Measurements from ENCODE around the gene TMEM134. TPM values are rescaled to one million over a fixed set of nuclear protein-coding genes. Genes with fewer than 3 reads are reported as not detected.
"Not testable (repeated sequence)": the region's sequence is repeated elsewhere in the genome, so short reads cannot be mapped to it uniquely, and the experiment has no call there.

TMEM134 gene, protein sequence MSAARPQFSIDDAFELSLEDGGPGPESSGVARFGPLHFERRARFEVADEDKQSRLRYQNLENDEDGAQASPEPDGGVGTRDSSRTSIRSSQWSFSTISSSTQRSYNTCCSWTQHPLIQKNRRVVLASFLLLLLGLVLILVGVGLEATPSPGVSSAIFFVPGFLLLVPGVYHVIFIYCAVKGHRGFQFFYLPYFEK
- total RNA-seq: 16.1 TPM
- 10 to 100 TPM; 42.6 to 71.5 (median 47.2) TPM for polyA plus RNA-seq (ENCODE audit: insufficient read depth in 1 of 8, insufficient read length in 8 of 8, low replicate concordance in 1 of 8)
- long read RNA-seq, donor 1, partial matches to known transcripts: 0 of 11 reads
- long read RNA-seq, donor 1, other reads (novel, unspliced or antisense): 0 of 11 reads
- long read RNA-seq, donor 2, partial matches to known transcripts: 0 of 2 reads
- long read RNA-seq, donor 2, other reads (novel, unspliced or antisense): 0 of 2 reads
- long read RNA-seq, donor 3, transcript TMEM134-201 (7 exons, 3,534 nt): major isoform, 20 of 31 reads
- long read RNA-seq, donor 3, partial matches to known transcripts: 0 of 31 reads
- long read RNA-seq, donor 3, other reads (novel, unspliced or antisense): 7 of 31 reads
- long read RNA-seq, donor 4, transcript TMEM134-201 (7 exons, 3,534 nt): major isoform, 13 of 18 reads
- long read RNA-seq, donor 4, partial matches to known transcripts: 0 of 18 reads
- long read RNA-seq, donor 4, other reads (novel, unspliced or antisense): 0 of 18 reads
- long read RNA-seq, donor 5, transcript TMEM134-205 (3 exons, 565 nt): minor isoform, 10 of 56 reads
- long read RNA-seq, donor 5, transcript TMEM134-201 (7 exons, 3,534 nt): major isoform, 32 of 56 reads
- long read RNA-seq, donor 5, partial matches to known transcripts: 0 of 56 reads
- long read RNA-seq, donor 5, other reads (novel, unspliced or antisense): 8 of 56 reads
- long read RNA-seq, donor 6, transcript TMEM134-205 (3 exons, 565 nt): minor isoform, 5 of 65 reads
- long read RNA-seq, donor 6, transcript TMEM134-201 (7 exons, 3,534 nt): major isoform, 39 of 65 reads
- long read RNA-seq, donor 6, partial matches to known transcripts: 0 of 65 reads
- long read RNA-seq, donor 6, other reads (novel, unspliced or antisense): 17 of 65 reads
- long read RNA-seq, donor 7, transcript TMEM134-201 (7 exons, 3,534 nt): major isoform, 11 of 23 reads
- long read RNA-seq, donor 7, partial matches to known transcripts: 0 of 23 reads
- long read RNA-seq, donor 7, other reads (novel, unspliced or antisense): 6 of 23 reads
- long read RNA-seq, donor 8, transcript TMEM134-201 (7 exons, 3,534 nt): major isoform, 11 of 15 reads
- long read RNA-seq, donor 8, partial matches to known transcripts: 0 of 15 reads
- long read RNA-seq, donor 8, other reads (novel, unspliced or antisense): 0 of 15 reads
- long read RNA-seq, donor 9, transcript TMEM134-201 (7 exons, 3,534 nt): major isoform, 7 of 12 reads
- long read RNA-seq, donor 9, partial matches to known transcripts: 0 of 12 reads
- long read RNA-seq, donor 9, other reads (novel, unspliced or antisense): 0 of 12 reads
- long read RNA-seq, donor 10, transcript TMEM134-202 (6 exons, 823 nt): minor isoform, 5 of 130 reads
- long read RNA-seq, donor 10, transcript TMEM134-201 (7 exons, 3,534 nt): major isoform, 22 of 130 reads
- long read RNA-seq, donor 10, partial matches to known transcripts: 48 of 130 reads
- long read RNA-seq, donor 10, other reads (novel, unspliced or antisense): 48 of 130 reads
- long read RNA-seq, donor 11, transcript TMEM134-201 (7 exons, 3,534 nt): major isoform, 13 of 18 reads
- long read RNA-seq, donor 11, partial matches to known transcripts: 0 of 18 reads
- long read RNA-seq, donor 11, other reads (novel, unspliced or antisense): 0 of 18 reads

- Histone ChIP-seq H3K36me3 (ENCODE audit: control insufficient read depth, insufficient read depth, low read length) (peaks cover 9% of the 10 kb centered on the region), H3K4me1 (ENCODE audit: control insufficient read depth, insufficient read depth, low read length) (peaks cover 31% of the 10 kb centered on the region), H3K27ac (ENCODE audit: low read length) (peak within 1 kb of the TSS; percentile 92), H3K4me3 (ENCODE audit: low read length) (peak within 1 kb of the TSS; percentile 81), H3K9me3 (replicated peaks; ENCODE audit: control insufficient read depth, low read depth, low read length) (no peaks in the 10 kb centered on the region), H3K27me3 (ENCODE audit: control insufficient read depth, insufficient read depth, low read length) (peaks cover 2% of the 10 kb centered on the region)
- peak; percentile 97 for DNase-seq
- under 1% methylated on average over 72 of the region's 76 CpGs for WGBS (ENCODE audit: insufficient coverage)
Observed at GRCh38 chr11:67468759-67469507, at the start of gene TMEM134. TSS of gene TMEM134 (minus strand) at chr11:67469251. CDS start at chr11:67469192, 59 bp downstream.

GRCh38 chr11:67517784-67518552 is 48.9 kb upstream of the TMEM134 start:
- Histone ChIP-seq H3K27ac (ENCODE audit: low read length) (no peak overlapping the region), H3K36me3 (ENCODE audit: control insufficient read depth, insufficient read depth, low read length) (no peaks in the 10 kb centered on the region), H3K27me3 (ENCODE audit: control insufficient read depth, insufficient read depth, low read length) (peaks cover 14% of the 10 kb centered on the region), H3K9me3 (replicated peaks; ENCODE audit: control insufficient read depth, low read depth, low read length) (no peaks in the 10 kb centered on the region), H3K4me3 (ENCODE audit: low read length) (no peak overlapping the region), H3K4me1 (ENCODE audit: control insufficient read depth, insufficient read depth, low read length) (no peaks in the 10 kb centered on the region)
- 67% methylated on average over 4 of the region's 10 CpGs for WGBS (ENCODE audit: insufficient coverage)
- no peak for DNase-seq

DNA sequence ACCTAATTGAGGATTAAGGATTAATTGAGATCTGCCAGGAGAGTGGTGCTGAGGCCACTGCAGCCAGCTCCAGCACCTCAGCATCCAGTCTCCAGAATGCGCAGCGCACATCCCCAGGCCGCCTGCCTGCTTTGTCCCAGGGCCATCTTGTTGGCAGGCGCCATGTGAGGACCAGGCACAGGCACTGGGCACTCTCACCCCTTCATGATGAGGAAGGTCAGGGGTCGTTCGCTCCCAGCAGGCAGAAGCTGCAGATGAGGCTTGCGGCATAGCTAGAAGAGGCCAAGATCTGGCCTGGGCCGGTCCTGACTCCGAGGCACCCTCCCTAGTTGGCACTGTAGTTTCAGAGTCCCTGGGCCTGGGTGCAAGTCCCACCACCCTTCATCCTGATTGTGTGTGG is 47.8 kb upstream of the TMEM134 start:
- H3K27me3 ChIP-seq (ENCODE audit: control insufficient read depth, insufficient read depth, low read length): peaks cover 15% of the 10 kb centered on the region
- no peaks in the 10 kb centered on the region for H3K4me1 ChIP-seq (ENCODE audit: control insufficient read depth, insufficient read depth, low read length)
- WGBS (ENCODE audit: insufficient coverage): 96% methylated on average over 9 of the region's 9 CpGs
- H3K27ac ChIP-seq (ENCODE audit: low read length): no peak overlapping the region
- no peaks in the 10 kb centered on the region for H3K36me3 ChIP-seq (ENCODE audit: control insufficient read depth, insufficient read depth, low read length)
- H3K9me3 ChIP-seq (replicated peaks; ENCODE audit: control insufficient read depth, low read depth, low read length): no peaks in the 10 kb centered on the region
- no peak for DNase-seq
- H3K4me3 ChIP-seq (ENCODE audit: low read length): no peak overlapping the region

GRCh38 chr11:67514116-67514515 is 45.1 kb upstream of the TMEM134 start:
- H3K27me3 ChIP-seq (ENCODE audit: control insufficient read depth, insufficient read depth, low read length): peaks cover 19% of the 10 kb centered on the region
- no peak overlapping the region for H3K27ac ChIP-seq (ENCODE audit: low read length)
- no peak overlapping the region for H3K4me3 ChIP-seq (ENCODE audit: low read length)
- peaks cover 1% of the 10 kb centered on the region for H3K4me1 ChIP-seq (ENCODE audit: control insufficient read depth, insufficient read depth, low read length)
- no peaks in the 10 kb centered on the region for H3K9me3 ChIP-seq (replicated peaks; ENCODE audit: control insufficient read depth, low read depth, low read length)
- WGBS (ENCODE audit: insufficient coverage): 100% methylated on average over 1 of the region's 7 CpGs
- DNase-seq: no peak
- H3K36me3 ChIP-seq (ENCODE audit: control insufficient read depth, insufficient read depth, low read length): no peaks in the 10 kb centered on the region

- peaks cover 19% of the 10 kb centered on the region for H3K4me1 ChIP-seq (ENCODE audit: control insufficient read depth, insufficient read depth, low read length)
- not testable (repeated sequence) for H3K9me3 ChIP-seq (replicated peaks; ENCODE audit: control insufficient read depth, low read depth, low read length); H3K36me3 ChIP-seq (ENCODE audit: control insufficient read depth, insufficient read depth, low read length); DNase-seq; H3K27ac ChIP-seq (ENCODE audit: low read length); H3K4me3 ChIP-seq (ENCODE audit: low read length)
- H3K27me3 ChIP-seq (ENCODE audit: control insufficient read depth, insufficient read depth, low read length): peaks cover 19% of the 10 kb centered on the region
- WGBS (ENCODE audit: insufficient coverage): 96% methylated on average over 2 of the region's 4 CpGs
Observed at GRCh38 chr11:67511558-67511957, 42.5 kb upstream of the TMEM134 start.

DNA sequence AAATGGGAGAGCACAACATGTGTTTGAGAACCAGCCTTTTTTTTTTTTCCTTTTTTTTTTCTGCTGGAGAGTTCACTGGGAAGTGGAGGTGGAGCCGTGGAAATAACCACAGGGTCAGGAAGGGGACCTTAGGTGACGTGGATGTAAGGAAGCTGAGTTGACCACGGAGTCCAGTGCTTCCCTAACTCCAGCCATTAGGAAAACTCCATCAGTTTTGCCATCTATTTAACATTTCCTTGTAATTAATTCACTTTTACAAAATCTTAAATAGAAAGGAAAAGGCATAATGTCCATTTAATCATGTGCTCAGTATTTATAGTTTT is 40.9 kb upstream of the TMEM134 start:
- peaks cover 7% of the 10 kb centered on the region for H3K36me3 ChIP-seq (ENCODE audit: control insufficient read depth, insufficient read depth, low read length)
- H3K4me1 ChIP-seq (ENCODE audit: control insufficient read depth, insufficient read depth, low read length): peaks cover 32% of the 10 kb centered on the region
- no peak overlapping the region for H3K4me3 ChIP-seq (ENCODE audit: low read length)
- WGBS (ENCODE audit: insufficient coverage): no CpG with 5 or more reads among the region's 3 CpGs
- H3K27ac ChIP-seq (ENCODE audit: low read length): no peak overlapping the region
- no peak for DNase-seq
- no peaks in the 10 kb centered on the region for H3K9me3 ChIP-seq (replicated peaks; ENCODE audit: control insufficient read depth, low read depth, low read length)
- peaks cover 15% of the 10 kb centered on the region for H3K27me3 ChIP-seq (ENCODE audit: control insufficient read depth, insufficient read depth, low read length)

DNA sequence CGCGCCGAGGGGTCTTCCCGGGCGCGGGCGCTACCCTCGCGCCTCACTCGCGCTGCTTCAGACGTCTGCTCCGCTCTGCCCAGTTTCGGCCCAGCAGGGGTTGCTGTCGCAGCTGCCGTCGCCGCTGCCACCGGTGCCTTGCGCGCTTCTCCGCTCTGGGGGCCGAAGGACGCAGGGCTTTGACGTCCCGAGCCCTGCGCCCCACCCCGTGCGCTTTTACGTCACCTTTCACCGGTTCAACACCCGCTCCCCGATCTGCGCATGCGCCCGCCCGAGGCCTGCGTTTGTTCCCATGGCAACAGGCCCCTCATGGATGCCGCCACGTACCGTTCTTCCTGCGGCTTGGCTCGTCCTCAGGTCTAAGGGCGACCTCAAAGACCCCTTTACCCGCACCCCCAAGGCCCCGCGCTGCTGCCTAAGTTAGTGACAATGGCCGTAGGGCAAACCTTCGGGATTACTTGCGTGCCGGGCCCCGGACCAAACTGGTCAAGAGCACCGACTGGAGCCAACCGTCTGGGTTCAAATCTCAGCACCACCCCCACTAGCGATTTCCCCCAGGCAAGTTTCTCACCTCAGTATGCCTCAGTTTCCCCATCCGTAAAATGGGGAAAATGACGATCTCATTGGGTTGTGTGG is 39.6 kb upstream of the TMEM134 start:
- peak; percentile 97 for DNase-seq
- H3K27me3 ChIP-seq (ENCODE audit: control insufficient read depth, insufficient read depth, low read length): peaks cover 19% of the 10 kb centered on the region
- peak overlapping the region; percentile 97 for H3K27ac ChIP-seq (ENCODE audit: low read length)
- H3K4me3 ChIP-seq (ENCODE audit: low read length): peak overlapping the region; percentile 87
- under 1% methylated on average over 53 of the region's 57 CpGs for WGBS (ENCODE audit: insufficient coverage)
- H3K4me1 ChIP-seq (ENCODE audit: control insufficient read depth, insufficient read depth, low read length): peaks cover 42% of the 10 kb centered on the region
- peaks cover 7% of the 10 kb centered on the region for H3K36me3 ChIP-seq (ENCODE audit: control insufficient read depth, insufficient read depth, low read length)
- H3K9me3 ChIP-seq (replicated peaks; ENCODE audit: control insufficient read depth, low read depth, low read length): no peaks in the 10 kb centered on the region

- peaks cover 47% of the 10 kb centered on the region for H3K4me1 ChIP-seq (ENCODE audit: control insufficient read depth, insufficient read depth, low read length)
Observed at GRCh38 chr11:67507864-67508485, 38.9 kb upstream of the TMEM134 start, which contains the start of gene CDK2AP2. TSS of gene CDK2AP2 (minus strand) at chr11:67508162. CDS start at chr11:67508082, 80 bp downstream.

More at GRCh38 chr11:67507864-67508485, 38.9 kb upstream of the TMEM134 start, which contains the start of gene CDK2AP2:
- H3K27ac ChIP-seq (ENCODE audit: low read length): peak within 1 kb of the TSS; percentile 97
- peaks cover 7% of the 10 kb centered on the region for H3K36me3 ChIP-seq (ENCODE audit: control insufficient read depth, insufficient read depth, low read length)
- peak within 1 kb of the TSS; percentile 87 for H3K4me3 ChIP-seq (ENCODE audit: low read length)
- under 1% methylated on average over 56 of the region's 57 CpGs for WGBS (ENCODE audit: insufficient coverage)
- no peaks in the 10 kb centered on the region for H3K9me3 ChIP-seq (replicated peaks; ENCODE audit: control insufficient read depth, low read depth, low read length)
- H3K27me3 ChIP-seq (ENCODE audit: control insufficient read depth, insufficient read depth, low read length): peaks cover 25% of the 10 kb centered on the region
- DNase-seq: peak; percentile 99
